B cell (primary cell): Measurements from ENCODE around the gene CD180. TPM values are rescaled to one million over a fixed set of nuclear protein-coding genes. Genes with fewer than 3 reads are reported as not detected.

ENCODE experiments used
- ATAC-seq: fragments of 200-7000 bp; cut with Tn5 transposase; one replicate; pipeline ENCODE4 v1.10.0; 2021; ENCODE audit warnings: low read depth, mild to moderate bottlenecking, moderate number of reproducible peaks, moderate library complexity
- CTCF ChIA-PET: fragments of 350-600 bp; sonication (Branson Sonifier 250); formaldehyde crosslinking; loops from one replicate; lab custom pipeline; 2021; ENCODE audit warnings: antibody characterized with exemption, inconsistent platforms; lab: Charles Lee
- POLR2A ChIA-PET: fragments of 350-600 bp; sonication (Branson Sonifier 250); formaldehyde crosslinking; loops from one replicate; lab custom pipeline; 2021; ENCODE audit warnings: antibody characterized with exemption; lab: Charles Lee
- DNase-seq: peaks from one replicate; pipeline ENCODE4 v3.0.0; 2013
- H2AFZ ChIP-seq: 2 replicates; pipeline ENCODE4 v1.6.1; 2012; ENCODE audit warnings: mild to moderate bottlenecking, low read depth, low read length; ENCODE audit not compliant: insufficient read depth, poor library complexity, severe bottlenecking
- H3K27ac ChIP-seq, 2 donors: 1 replicate in 1 of 2; 2 replicates in 1 of 2; pipeline ENCODE4 v1.5.1; 2012 to 2013; ENCODE audit warnings: low read length in 2 of 2, mild to moderate bottlenecking in 2 of 2, moderate library complexity in 1 of 2
- H3K27me3 ChIP-seq, 4 experiments: fragments of 200-600 bp in 1 of 4; sonication (generic) in 1 of 4; replicated peaks in 1 of 4; 1 replicate in 2 of 4; 2 replicates in 2 of 4; pipeline versions ENCODE4 v1.6.1 to v1.7.0; 2013 to 2016; ENCODE audit warnings: low read length in 3 of 4, mild to moderate bottlenecking in 2 of 4, mixed read lengths in 1 of 4, moderate library complexity in 1 of 4; ENCODE audit not compliant: insufficient read depth in 4 of 4, control insufficient read depth in 3 of 4; ENCODE audit errors: control extremely low read depth in 1 of 4
- H3K36me3 ChIP-seq, 2 experiments: replicated peaks in 1 of 2; 1 replicate in 1 of 2; 2 replicates in 1 of 2; pipeline versions ENCODE4 v1.6.1 to v1.7.1; 2013; ENCODE audit warnings: low read length in 1 of 2; ENCODE audit not compliant: insufficient read depth in 2 of 2, control insufficient read depth in 1 of 2; ENCODE audit errors: control extremely low read depth in 1 of 2, extremely low read depth in 1 of 2
- H3K4me1 ChIP-seq, 2 donors: fragments of 200-600 bp in 1 of 2; sonication (generic) in 1 of 2; 1 replicate in 1 of 2; 2 replicates in 1 of 2; pipeline versions ENCODE4 v1.5.1 to v1.6.1; 2013 to 2017; ENCODE audit warnings: low read length in 2 of 2; ENCODE audit not compliant: control insufficient read depth in 2 of 2, insufficient read depth in 2 of 2
- H3K4me2 ChIP-seq: replicated peaks from 2 replicates; pipeline ENCODE3; 2012; ENCODE audit warnings: mild to moderate bottlenecking, low read depth, low read length; ENCODE audit not compliant: poor library complexity, severe bottlenecking
- H3K4me3 ChIP-seq, 5 experiments: fragments of 200-600 bp in 1 of 5; sonication (generic) in 1 of 5; 1 replicate in 3 of 5; 2 replicates in 2 of 5; pipeline versions ENCODE4 v1.5.1 to v1.7.0; 2011 to 2016; ENCODE audit warnings: low read length in 4 of 5, mild to moderate bottlenecking in 4 of 5, low read depth in 2 of 5, control low read depth in 1 of 5, moderate library complexity in 1 of 5; ENCODE audit not compliant: insufficient read depth in 1 of 5; ENCODE audit errors: control extremely low read depth in 1 of 5, extremely low read depth in 1 of 5
- H3K79me2 ChIP-seq: fragments of 200-600 bp; sonication (generic); one replicate; pipeline ENCODE4 v1.6.0; 2016; ENCODE audit warnings: low read length; ENCODE audit not compliant: control insufficient read depth, insufficient read depth
- H3K9ac ChIP-seq: fragments of 200-600 bp; sonication (generic); 2 replicates; pipeline ENCODE4 v1.6.1; 2017; ENCODE audit warnings: mild to moderate bottlenecking, low read length, moderate library complexity
- H3K9me3 ChIP-seq, 3 donors: one replicate each; pipeline versions ENCODE4 v1.6.1 to v1.7.1; 2013; ENCODE audit warnings: low read length in 2 of 3; ENCODE audit not compliant: control insufficient read depth in 2 of 3, insufficient read depth in 1 of 3; ENCODE audit errors: control extremely low read depth in 1 of 3
- H4K20me1 ChIP-seq: 2 replicates; pipeline ENCODE4 v1.6.0; 2012; ENCODE audit warnings: mild to moderate bottlenecking, low read length; ENCODE audit not compliant: insufficient read depth, control insufficient read depth, poor library complexity, severe bottlenecking
- H3K27ac Mint-ChIP-seq: one replicate; pipeline ENCODE4 v1.8.0; 2021; ENCODE audit warnings: mixed read lengths
- H3K27me3 Mint-ChIP-seq: one replicate; pipeline ENCODE4 v1.8.0; 2021; ENCODE audit warnings: mixed read lengths
- H3K4me1 Mint-ChIP-seq: one replicate; pipeline ENCODE4 v1.8.0; 2021; ENCODE audit warnings: mixed read lengths
- H3K4me3 Mint-ChIP-seq: one replicate; pipeline ENCODE4 v1.8.0; 2021; ENCODE audit warnings: mixed read lengths
- H3K9me3 Mint-ChIP-seq: one replicate; pipeline ENCODE4 v1.8.0; 2022; ENCODE audit warnings: mixed read lengths; ENCODE audit not compliant: insufficient read depth
- CTCF ChIP-seq: fragments of 200-600 bp; IDR thresholded peaks from one replicate; pipeline ENCODE4 v1.8.0; 2022; ENCODE audit warnings: antibody characterized with exemption, mild to moderate bottlenecking
- EZH2 ChIP-seq: IDR thresholded peaks from 2 replicates; pipeline ENCODE4 v1.6.1; 2012; ENCODE audit warnings: borderline replicate concordance, low read depth, mild to moderate bottlenecking, moderate library complexity, low read length; ENCODE audit not compliant: insufficient read depth, poor library complexity, severe bottlenecking
- WGBS: methylation state at CpG from one replicate; pipeline ENCODE4 v1.1.5; 2013; ENCODE audit warnings: missing lambda C conversion rate; ENCODE audit not compliant: insufficient coverage; 5-methylcytosine and 5-hydroxymethylcytosine counted together
- intact Hi-C: fragments of 100-400 bp; cut with micrococcal nuclease; formaldehyde crosslinking; loops from one replicate; pipeline ENCODE4 v1.10.0; 2022
- polyA plus RNA-seq: library from polyadenylated mRNA; depleted of rRNA; stranded (reverse); fragments of >200 nt; gene quantifications from 2 replicates; pipeline ENCODE4 v1.2.3, GENCODE V29; 2012
- total RNA-seq, 2 donors: library from RNA; stranded (reverse); fragments of 120-200 nt in 1 of 2; gene quantifications; 1 replicate in 1 of 2; 2 replicates in 1 of 2; pipeline versions ENCODE4 v1.2.3 to v1.2.4, GENCODE V29; 2013 to 2022

CD180 gene
- total and polyA plus RNA-seq, 2 donors (not counting 1 experiment from before 2014, with no cell fraction given) = 16.1 to 16.4 TPM

GRCh38 chr5:67129768-67130167, 66.8 kb downstream of the CD180 start:
- 100% methylated on average over 2 of the region's 2 CpGs for WGBS
- no peak overlapping the region for H3K4me3 Mint-ChIP-seq
- Histone ChIP-seq H3K9ac (no peak overlapping the region), H3K36me3 (peaks cover 0 to 2% of the 10 kb centered on the region in 2 experiments), H3K4me3 (no peak overlapping the region), H2AFZ (no peak overlapping the region), H3K27me3 (no peaks in the 10 kb centered on the region), H3K4me1 (no peaks in the 10 kb centered on the region), H3K79me2 (no peaks in the 10 kb centered on the region), H3K27ac (no peak overlapping the region), H3K9me3 (no peaks in the 10 kb centered on the region), H3K4me2 (no peak overlapping the region), H4K20me1 (no peaks in the 10 kb centered on the region)
- no peak for TF ChIP-seq EZH2
- no peak for TF ChIP-seq CTCF
- CTCF ChIA-PET = no interaction called here
- no peaks in the 10 kb centered on the region for H3K9me3 Mint-ChIP-seq
- POLR2A ChIA-PET = no interaction called here
- no peaks in the 10 kb centered on the region for H3K27me3 Mint-ChIP-seq
- no peak overlapping the region for H3K27ac Mint-ChIP-seq
- DNase-seq (no peak), ATAC-seq (no peak)
- intact Hi-C loops = no loop called here
- H3K4me1 Mint-ChIP-seq = peaks cover 8% of the 10 kb centered on the region
